Stimulated activated CD4-positive, alpha-beta T cell treated with anti-CD3 and anti-CD28 coated beads, TNF-alpha, amount 100 ng/mL, for 4 hours (primary cell): ENCODE measurements around the gene FAM83E.
A peak's percentile ranks its signal among the peaks of the same experiment; 100 is the strongest.
"Not testable (repeated sequence)": the region's sequence is repeated elsewhere in the genome, so short reads cannot be mapped to it uniquely, and the experiment has no call there.

Experiments
- DNase-seq, 3 experiments: peaks; one replicate each; pipeline ENCODE4 v3.0.0-alpha.2; 2020; ENCODE audit warnings: low read depth in 3 of 3

Gene FAM83E

GRCh38 chr19:48614436-48615230 is at the start of gene FAM83E:
Gene FAM83E, minus strand, starts transcription at chr19:48615076. Its CDS starts 1,704 bp downstream, at chr19:48613372.
- DNase-seq = no peak

- no peak for DNase-seq
These were observed 49.6 kb upstream of the FAM83E start for GRCh38 chr19:48664476-48664875.

GRCh38 chr19:48663667-48664066 is 48.8 kb upstream of the FAM83E start:
- no peak for DNase-seq

GRCh38 chr19:48661711-48662090 is 46.8 kb upstream of the FAM83E start:
- DNase-seq = no peak

DNA sequence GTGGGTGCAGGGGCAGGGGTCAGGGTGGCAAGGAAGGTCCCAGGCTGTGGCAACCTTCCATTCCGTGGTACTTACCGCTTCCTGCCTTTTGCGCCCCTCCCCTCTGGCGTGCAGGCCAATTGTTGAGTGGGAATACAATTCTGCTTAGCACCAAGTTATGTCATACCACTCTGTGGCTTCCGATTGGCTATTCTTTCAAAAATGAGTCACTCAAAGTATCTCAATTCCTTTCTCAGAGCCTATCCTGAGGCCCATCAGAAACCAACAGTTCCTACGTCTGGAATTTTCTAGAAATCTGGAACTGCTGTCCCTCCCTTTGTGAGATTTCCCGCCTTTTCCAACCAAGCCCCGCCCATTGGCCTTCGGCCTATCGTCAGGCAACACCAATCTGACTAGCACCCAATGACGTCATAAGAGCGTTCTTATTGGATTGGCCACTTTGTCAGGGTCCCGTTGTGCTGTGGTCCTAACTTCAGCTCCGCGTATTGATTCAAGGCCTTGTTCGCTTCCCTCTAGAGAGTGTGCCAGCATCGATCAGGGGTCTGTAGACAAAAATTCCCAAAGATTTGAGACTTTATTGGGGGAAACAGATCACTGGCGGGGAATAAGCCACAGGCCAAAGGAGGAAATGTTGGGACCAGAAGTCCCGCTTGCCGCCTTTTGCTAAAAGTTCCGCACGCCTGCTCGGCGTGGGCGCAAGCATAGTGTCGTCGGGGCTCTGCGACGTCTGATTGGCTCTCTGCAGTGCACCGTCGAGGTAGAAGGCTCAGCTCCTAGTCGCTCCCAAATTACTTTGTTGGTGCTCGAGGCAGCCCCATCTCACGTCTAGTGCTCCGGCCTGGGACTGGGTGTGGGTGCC is 46.2 kb upstream of the FAM83E start:
- peak; percentile 54 to 58 (median 55) for DNase-seq

DNA sequence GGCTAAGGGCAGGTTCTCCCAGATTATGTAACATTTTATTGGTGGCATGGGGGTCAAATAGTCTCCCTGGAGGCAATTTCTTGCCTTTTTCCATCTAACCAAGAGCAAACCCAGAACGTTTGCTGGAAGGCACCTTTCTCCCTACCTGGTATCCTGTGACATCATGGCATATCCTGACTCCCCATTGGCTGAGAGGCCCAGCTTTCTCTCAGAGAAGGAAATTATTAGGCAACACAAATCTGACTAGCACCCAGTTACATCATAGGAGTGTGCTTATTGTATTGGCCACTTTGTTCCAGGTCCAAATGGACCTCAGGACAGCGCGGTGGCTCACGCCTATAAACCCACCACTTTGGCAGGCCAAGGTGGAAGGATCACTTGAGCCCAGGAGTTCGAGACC is 44.9 kb upstream of the FAM83E start:
- no peak for DNase-seq

DNA sequence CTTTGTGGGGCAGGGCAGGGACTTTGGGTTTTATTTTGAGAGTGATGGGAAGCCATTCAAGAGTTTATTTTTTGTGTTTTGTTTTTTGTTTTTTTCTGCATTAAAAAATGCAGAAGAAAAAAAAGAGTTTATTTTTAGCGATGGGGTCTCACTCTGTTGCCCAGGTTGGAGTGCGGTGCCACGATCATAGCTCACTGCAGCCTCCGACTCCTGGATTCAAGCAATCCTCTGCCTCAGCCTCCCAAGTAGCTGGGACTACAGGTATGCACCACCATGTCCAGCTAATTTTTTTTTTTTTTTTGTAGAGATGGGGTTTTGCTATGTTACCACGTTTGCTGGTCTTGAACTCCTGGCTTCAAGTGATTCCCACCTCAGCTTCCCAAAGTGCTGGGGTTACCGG is 43.6 kb upstream of the FAM83E start:
- DNase-seq = no peak

DNA sequence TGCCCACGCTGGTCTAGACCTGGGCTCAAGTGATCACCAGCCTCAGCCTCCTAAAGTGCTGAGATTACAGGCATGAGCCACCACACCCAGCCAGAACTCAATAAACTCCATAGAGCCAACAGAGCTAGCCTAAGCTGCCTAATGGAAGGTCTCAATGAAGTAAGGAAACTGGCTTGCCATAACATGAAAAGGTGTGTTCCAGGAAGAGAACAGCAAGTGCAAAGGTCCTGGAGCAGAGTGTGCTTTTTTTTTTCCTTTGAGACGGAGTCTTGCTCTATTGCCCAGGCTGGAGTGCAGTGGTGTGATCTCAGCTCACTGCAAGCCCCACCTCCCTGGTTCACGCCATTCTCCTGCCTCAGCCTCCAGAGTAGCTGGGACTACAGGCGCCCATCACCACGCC is 43.0 kb upstream of the FAM83E start:
- DNase-seq = not testable (repeated sequence)

DNA sequence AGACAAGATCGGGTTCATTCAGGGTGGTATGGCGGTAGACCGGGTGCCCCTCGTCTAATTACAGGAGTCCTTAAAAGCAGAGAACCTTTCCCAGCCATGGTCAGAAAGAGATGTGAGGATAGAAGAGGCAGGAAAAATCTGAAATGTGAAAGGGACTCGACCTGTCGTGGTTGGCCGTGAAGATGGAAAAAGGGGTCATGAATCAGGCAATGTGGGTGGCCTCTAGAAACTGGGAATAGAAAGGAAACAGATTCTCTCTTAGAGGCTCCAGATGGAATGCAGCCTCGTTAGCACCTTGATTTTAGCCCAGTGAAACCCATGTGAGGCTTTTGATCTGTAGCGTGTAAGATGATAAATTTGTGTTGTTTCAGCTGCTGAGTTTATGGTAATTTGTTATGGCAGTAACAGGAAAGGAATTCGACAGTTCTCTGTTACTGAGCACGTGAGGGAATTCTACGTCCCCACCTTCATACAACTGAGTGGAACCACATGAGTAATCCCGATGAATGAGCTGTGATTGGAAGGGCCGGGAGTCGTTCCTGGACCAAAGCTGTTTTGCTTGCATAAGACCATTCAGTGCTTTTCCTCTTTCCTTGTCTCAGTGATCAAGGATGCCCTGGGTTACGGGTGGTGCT is 42.1 kb upstream of the FAM83E start:
- DNase-seq = no peak

GRCh38 chr19:48654299-48655059 is 39.6 kb upstream of the FAM83E start:
- DNase-seq = no peak

DNA sequence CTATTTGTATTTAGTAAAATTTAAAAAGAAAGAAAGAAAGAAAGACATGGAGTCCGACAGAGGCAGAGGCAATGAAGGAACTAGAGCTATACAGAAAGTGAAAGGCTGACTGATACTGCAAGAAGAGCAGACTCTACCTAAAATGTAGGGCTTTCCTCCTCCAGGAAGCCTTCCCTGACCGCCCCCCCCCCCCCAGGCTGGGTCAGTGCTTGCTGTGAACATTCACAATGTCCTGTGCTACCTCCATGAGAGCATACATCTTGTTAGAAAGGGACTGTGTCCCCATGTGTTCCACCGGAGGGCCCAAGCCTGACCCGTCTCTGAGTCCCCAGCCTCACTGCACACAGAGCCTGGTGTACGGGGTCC is 36.8 kb upstream of the FAM83E start:
- no peak for DNase-seq

- no peak for DNase-seq
These were observed 36.3 kb upstream of the FAM83E start for GRCh38 chr19:48650974-48651682.

GRCh38 chr19:48648134-48648533 is 33.3 kb upstream of the FAM83E start:
- DNase-seq = no peak

DNA sequence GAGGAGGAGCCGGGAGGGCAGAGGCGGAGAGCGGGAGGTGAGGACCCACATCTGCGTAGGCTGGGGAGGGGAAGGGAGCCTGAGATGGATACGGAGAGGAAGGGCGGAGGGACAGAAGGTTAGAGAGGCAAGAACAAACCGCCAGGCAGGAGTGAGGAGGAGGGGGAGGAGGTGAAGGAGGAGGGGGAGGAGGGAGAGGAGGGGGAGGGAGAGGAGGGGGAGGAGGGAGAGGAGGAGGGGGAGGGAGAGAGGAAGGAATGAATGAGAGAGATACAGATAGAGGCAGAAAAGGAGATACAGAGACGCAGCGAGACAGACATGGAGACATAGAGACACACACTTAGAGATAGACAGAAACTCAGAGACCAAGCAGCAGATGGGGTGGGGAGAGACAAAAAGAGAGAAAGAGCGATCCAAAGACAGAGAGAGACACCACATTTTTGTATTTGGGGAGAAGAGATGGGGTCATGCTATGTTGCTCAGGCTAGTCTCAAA is 31.9 kb upstream of the FAM83E start:
- DNase-seq = no peak

- peak; percentile 88 to 91 (median 88) for DNase-seq
These were observed 31.3 kb upstream of the FAM83E start, which contains the start of gene CA11 for GRCh38 chr19:48646001-48646721. Gene CA11, minus strand, starts transcription at chr19:48646187. Its CDS starts 555 bp downstream, at chr19:48645632.

- no peak for DNase-seq
These were observed 30.7 kb upstream of the FAM83E start for GRCh38 chr19:48645620-48646000.

DNA sequence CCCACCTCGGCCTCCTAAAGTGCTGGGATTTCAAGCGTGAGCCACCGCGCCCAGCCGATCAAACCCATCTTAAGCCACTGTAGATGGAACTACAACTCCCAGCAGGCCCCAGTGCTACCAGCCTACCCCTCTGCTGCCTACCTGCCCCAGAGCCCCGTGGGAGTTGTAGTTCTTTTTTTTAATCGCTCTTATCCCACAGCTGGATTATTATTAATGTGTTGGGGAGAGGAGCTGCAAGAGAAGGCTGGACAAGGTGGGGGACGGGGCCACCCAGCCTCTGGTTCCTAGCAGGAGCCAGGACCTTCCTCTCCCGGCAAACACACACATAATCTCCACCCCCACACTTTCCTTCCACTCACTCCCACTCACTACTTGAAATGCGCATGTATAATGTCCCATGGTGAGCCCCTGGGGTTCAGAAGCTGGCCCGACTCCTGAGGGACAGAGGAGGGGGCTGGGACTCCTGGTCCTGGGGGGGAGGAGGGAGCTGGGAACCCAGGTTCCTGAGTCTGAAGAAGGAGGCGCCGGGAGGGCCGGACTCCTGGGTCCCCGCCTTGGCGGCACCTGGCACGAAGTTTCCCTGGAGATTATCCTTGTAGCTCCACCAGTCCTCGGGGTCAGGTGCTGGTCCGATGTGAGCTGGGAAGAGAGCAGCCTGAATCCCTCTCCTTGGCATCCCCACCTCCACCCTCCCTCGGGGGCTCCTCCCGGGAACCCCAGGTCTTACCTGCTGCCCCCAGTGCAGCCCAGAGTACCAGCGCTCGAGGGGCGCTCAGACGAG is 30.2 kb upstream of the FAM83E start:
- peak in 2 of 3 experiments; percentile 39 to 57 for DNase-seq

GRCh38 chr19:48644355-48644754 is 29.5 kb upstream of the FAM83E start:
- DNase-seq = no peak

DNA sequence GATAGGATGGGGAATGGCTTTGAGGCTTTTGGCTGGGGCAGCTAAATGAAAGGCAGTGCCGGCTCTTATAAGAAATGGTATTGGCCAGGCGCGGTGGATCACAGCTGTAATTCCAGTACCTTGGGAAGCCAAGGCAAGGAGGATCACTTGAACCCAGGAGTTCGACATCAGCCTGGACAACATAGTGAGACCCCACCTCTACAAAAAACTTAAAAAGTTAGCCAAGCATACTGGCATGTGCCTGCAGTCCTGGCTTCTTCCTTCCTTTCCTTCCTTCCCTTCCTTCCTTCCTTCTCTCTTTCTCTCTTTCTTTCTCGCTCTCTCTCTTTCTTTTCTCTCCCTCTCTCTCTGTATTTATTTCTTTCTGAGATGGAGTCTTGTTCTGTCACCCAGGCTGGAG is 28.0 kb upstream of the FAM83E start:
- DNase-seq = no peak
